GM23338 (cell line): ENCODE measurements around the gene AQP5. TPM values are rescaled to one million over a fixed set of nuclear protein-coding genes. Genes with fewer than 3 reads are reported as not detected.

Experiments used
- ATAC-seq: fragments of 200-7000 bp; cut with Tn5 transposase; 3 replicates; pipeline ENCODE4 v1.9.1; 2020
- DNase-seq: peaks from one replicate; pipeline ENCODE4 v3.0.0-alpha.2; 2015; ENCODE audit warnings: low spot score
- H2AFZ ChIP-seq: fragments of 200-600 bp; sonication (generic); 2 replicates; pipeline ENCODE4 v1.8.0; 2016; ENCODE audit warnings: antibody characterized with exemption, mild to moderate bottlenecking, moderate library complexity
- H3F3A ChIP-seq: fragments of 200-600 bp; sonication (generic); replicated peaks from 2 replicates; pipeline ENCODE4 v1.8.0; 2017; ENCODE audit warnings: antibody characterized with exemption, mixed run types, low read depth
- H3K27ac ChIP-seq: fragments of 200-600 bp; sonication (generic); 2 replicates; pipeline ENCODE4 v1.6.1; 2016; ENCODE audit warnings: low read depth
- H3K27me3 ChIP-seq: fragments of 200-600 bp; sonication (generic); 2 replicates; pipeline ENCODE4 v1.8.0; 2016; ENCODE audit warnings: mild to moderate bottlenecking, mixed run types, moderate library complexity; ENCODE audit not compliant: insufficient read depth
- H3K36me3 ChIP-seq: fragments of 200-600 bp; sonication (generic); 2 replicates; pipeline ENCODE4 v1.8.0; 2016; ENCODE audit warnings: mild to moderate bottlenecking; ENCODE audit not compliant: insufficient read depth
- H3K4me1 ChIP-seq: fragments of 200-600 bp; sonication (generic); 2 replicates; pipeline ENCODE4 v1.8.0; 2016; ENCODE audit warnings: mild to moderate bottlenecking, moderate library complexity; ENCODE audit not compliant: insufficient read depth
- H3K4me2 ChIP-seq: fragments of 200-600 bp; sonication (generic); 2 replicates; pipeline ENCODE4 v1.7.1; 2017; ENCODE audit warnings: mixed run types
- H3K4me3 ChIP-seq: fragments of 200-600 bp; sonication (generic); 2 replicates; pipeline ENCODE4 v1.6.1; 2016; ENCODE audit warnings: mixed run types
- H3K79me2 ChIP-seq: fragments of 200-600 bp; sonication (generic); replicated peaks from 2 replicates; pipeline ENCODE4 v1.8.0; 2017; ENCODE audit warnings: mild to moderate bottlenecking; ENCODE audit not compliant: insufficient read depth
- H3K9me2 ChIP-seq: fragments of 200-600 bp; sonication (generic); 2 replicates; pipeline ENCODE4 v1.8.0; 2017; ENCODE audit not compliant: insufficient read depth
- H4K20me1 ChIP-seq: fragments of 200-600 bp; sonication (generic); replicated peaks from 2 replicates; pipeline ENCODE4 v1.8.0; 2017; ENCODE audit warnings: mild to moderate bottlenecking; ENCODE audit not compliant: insufficient read depth
- H3K27ac Mint-ChIP-seq: 2 replicates; pipeline ENCODE4 v1.8.0; 2020; ENCODE audit warnings: inconsistent platforms, mild to moderate bottlenecking, moderate library complexity, mixed read lengths
- H3K27me3 Mint-ChIP-seq: 3 replicates; pipeline ENCODE4 v1.8.0; 2022; ENCODE audit warnings: low read depth, mild to moderate bottlenecking, moderate library complexity, mixed read lengths, inconsistent platforms; ENCODE audit not compliant: insufficient read depth, poor library complexity
- H3K36me3 Mint-ChIP-seq: 3 replicates; pipeline ENCODE4 v1.8.0; 2021; ENCODE audit warnings: low read depth, mild to moderate bottlenecking, inconsistent platforms, moderate library complexity, mixed read lengths
- H3K4me1 Mint-ChIP-seq: 3 replicates; pipeline ENCODE4 v1.8.0; 2020; ENCODE audit warnings: mild to moderate bottlenecking, inconsistent platforms, mixed read lengths
- H3K4me3 Mint-ChIP-seq: 3 replicates; pipeline ENCODE4 v1.8.0; 2021; ENCODE audit warnings: moderate library complexity, mild to moderate bottlenecking, inconsistent platforms, mixed read lengths
- H3K9me3 Mint-ChIP-seq: 3 replicates; pipeline ENCODE4 v1.8.0; 2020; ENCODE audit warnings: moderate library complexity, mild to moderate bottlenecking, inconsistent platforms, mixed read lengths
- EZH2 ChIP-seq: fragments of 200-600 bp; sonication (generic); IDR thresholded peaks from one replicate; pipeline ENCODE4 v1.8.0; 2017; ENCODE audit warnings: antibody characterized with exemption, mild to moderate bottlenecking, low read depth; ENCODE audit not compliant: unreplicated experiment
- JUNB ChIP-seq: IDR thresholded peaks from one replicate; pipeline ENCODE4 v1.6.1; 2016; ENCODE audit warnings: antibody characterized with exemption; ENCODE audit not compliant: unreplicated experiment
- POLR2AphosphoS5 ChIP-seq: IDR thresholded peaks from 2 replicates; pipeline ENCODE4 v1.6.1; 2016; ENCODE audit warnings: antibody characterized with exemption, low read depth
- STAT1 ChIP-seq: IDR thresholded peaks from one replicate; pipeline ENCODE4 v1.6.1; 2016; ENCODE audit warnings: antibody characterized with exemption; ENCODE audit not compliant: unreplicated experiment
- ZNF114 ChIP-seq: fragments of 250-450 bp; sonication (Bioruptor Pico); IDR thresholded peaks from 2 replicates; pipeline ENCODE4 v1.5.0; 2020; ENCODE audit warnings: mild to moderate bottlenecking, moderate library complexity
- ZNF462 ChIP-seq: fragments of 250-450 bp; sonication (Bioruptor Pico); IDR thresholded peaks from 2 replicates; pipeline ENCODE4 v1.5.0; 2020; ENCODE audit warnings: mild to moderate bottlenecking, moderate library complexity
- polyA plus RNA-seq: library from polyadenylated mRNA; unstranded; fragments of >200 nt; fragmentation: Nextera tagmentation; extraction: Ambion mirVana; gene quantifications from 2 replicates; pipeline ENCODE4 v1.2.1, GENCODE V29; 2016
- total RNA-seq: library from RNA; depleted of rRNA; stranded (reverse); fragments of >200 nt; shearing (Covaris generic); gene quantifications from 2 replicates; pipeline ENCODE4 v1.2.3, GENCODE V29; 2014
- TF ChIP-seq, protein P1 (sequence below): IDR thresholded peaks from one replicate; pipeline ENCODE4 v1.6.1; 2018; ENCODE audit warnings: antibody characterized with exemption; ENCODE audit not compliant: unreplicated experiment
- TF ChIP-seq, protein P2 (sequence below): IDR thresholded peaks from 2 replicates; pipeline ENCODE4 v1.6.1; 2016; ENCODE audit warnings: antibody characterized with exemption
- TF ChIP-seq, protein P3 (sequence below), 2 experiments: fragments of 200-600 bp in 1 of 2; sonication (generic) in 1 of 2; conservative IDR thresholded peaks; 2 replicates each; pipeline versions ENCODE4 v1.5.1 to v1.6.1; 2016 to 2017; ENCODE audit warnings: antibody characterized with exemption in 2 of 2, low read depth in 2 of 2, mild to moderate bottlenecking in 2 of 2, moderate library complexity in 1 of 2

Gene AQP5
- total and polyA plus RNA-seq, 2 experiments from 2014 or later: 1.3 to 2.2 TPM

GRCh38 chr12:49979016-49979586 lies 17.4 kb downstream of the AQP5 start:
- ATAC-seq (no peak; the same call in 2 of the 3 replicates), DNase-seq (no peak)
- Mint-ChIP-seq H3K4me3 (no peak overlapping the region), H3K27ac (no peak overlapping the region), H3K9me3 (no peaks in the 10 kb centered on the region), H3K36me3 (no peaks in the 10 kb centered on the region), H3K4me1 (peaks cover 30% of the 10 kb centered on the region), H3K27me3 (peaks cover 7% of the 10 kb centered on the region)
- Histone ChIP-seq H4K20me1 (no peaks in the 10 kb centered on the region), H3K9me2 (no peaks in the 10 kb centered on the region), H3K79me2 (no peaks in the 10 kb centered on the region), H3K4me2 (no peak overlapping the region), H2AFZ (no peak overlapping the region), H3K4me3 (no peak overlapping the region), H3K27me3 (no peaks in the 10 kb centered on the region), H3F3A (no peaks in the 10 kb centered on the region), H3K27ac (no peak overlapping the region), H3K36me3 (no peaks in the 10 kb centered on the region), H3K4me1 (peaks cover 13% of the 10 kb centered on the region)
- TF ChIP-seq JUNB: no peak

DNA sequence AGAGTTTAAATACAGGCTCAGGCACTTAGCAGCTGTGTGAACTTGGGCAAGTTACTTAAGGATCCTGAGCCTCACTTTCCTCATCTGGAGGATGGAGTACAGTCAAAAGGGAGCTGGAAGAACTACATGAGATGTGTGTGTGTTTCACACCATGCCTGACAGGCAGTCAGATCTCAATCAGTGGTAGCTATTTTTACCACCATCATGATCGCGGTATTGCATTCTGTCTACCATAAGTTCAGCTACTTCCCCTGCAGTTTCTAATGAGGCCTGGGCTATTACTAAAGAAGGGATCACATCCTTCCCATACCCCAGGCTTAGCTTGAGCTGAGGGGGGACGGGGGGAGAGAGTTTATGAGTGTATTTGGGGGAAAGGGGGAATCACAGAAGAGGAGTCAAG lies 18.1 kb downstream of the AQP5 start:
- Histone ChIP-seq H2AFZ (no peak overlapping the region), H4K20me1 (no peaks in the 10 kb centered on the region; the same call in 1 of the 2 replicates), H3K4me2 (no peak overlapping the region), H3K79me2 (no peaks in the 10 kb centered on the region), H3K27me3 (no peaks in the 10 kb centered on the region), H3K27ac (no peak overlapping the region), H3F3A (no peaks in the 10 kb centered on the region; the same call in 1 of the 2 replicates), H3K9me2 (no peaks in the 10 kb centered on the region), H3K4me1 (peaks cover 15% of the 10 kb centered on the region), H3K36me3 (no peaks in the 10 kb centered on the region), H3K4me3 (no peak overlapping the region)
- no peaks in the 10 kb centered on the region for H3K36me3 Mint-ChIP-seq
- H3K4me3 Mint-ChIP-seq: no peak overlapping the region
- no peaks in the 10 kb centered on the region for H3K9me3 Mint-ChIP-seq
- ATAC-seq (no peak), DNase-seq (no peak)
- peaks cover 35% of the 10 kb centered on the region for H3K4me1 Mint-ChIP-seq
- peaks cover 7% of the 10 kb centered on the region for H3K27me3 Mint-ChIP-seq
- H3K27ac Mint-ChIP-seq: no peak overlapping the region
- TF ChIP-seq, protein P1, sequence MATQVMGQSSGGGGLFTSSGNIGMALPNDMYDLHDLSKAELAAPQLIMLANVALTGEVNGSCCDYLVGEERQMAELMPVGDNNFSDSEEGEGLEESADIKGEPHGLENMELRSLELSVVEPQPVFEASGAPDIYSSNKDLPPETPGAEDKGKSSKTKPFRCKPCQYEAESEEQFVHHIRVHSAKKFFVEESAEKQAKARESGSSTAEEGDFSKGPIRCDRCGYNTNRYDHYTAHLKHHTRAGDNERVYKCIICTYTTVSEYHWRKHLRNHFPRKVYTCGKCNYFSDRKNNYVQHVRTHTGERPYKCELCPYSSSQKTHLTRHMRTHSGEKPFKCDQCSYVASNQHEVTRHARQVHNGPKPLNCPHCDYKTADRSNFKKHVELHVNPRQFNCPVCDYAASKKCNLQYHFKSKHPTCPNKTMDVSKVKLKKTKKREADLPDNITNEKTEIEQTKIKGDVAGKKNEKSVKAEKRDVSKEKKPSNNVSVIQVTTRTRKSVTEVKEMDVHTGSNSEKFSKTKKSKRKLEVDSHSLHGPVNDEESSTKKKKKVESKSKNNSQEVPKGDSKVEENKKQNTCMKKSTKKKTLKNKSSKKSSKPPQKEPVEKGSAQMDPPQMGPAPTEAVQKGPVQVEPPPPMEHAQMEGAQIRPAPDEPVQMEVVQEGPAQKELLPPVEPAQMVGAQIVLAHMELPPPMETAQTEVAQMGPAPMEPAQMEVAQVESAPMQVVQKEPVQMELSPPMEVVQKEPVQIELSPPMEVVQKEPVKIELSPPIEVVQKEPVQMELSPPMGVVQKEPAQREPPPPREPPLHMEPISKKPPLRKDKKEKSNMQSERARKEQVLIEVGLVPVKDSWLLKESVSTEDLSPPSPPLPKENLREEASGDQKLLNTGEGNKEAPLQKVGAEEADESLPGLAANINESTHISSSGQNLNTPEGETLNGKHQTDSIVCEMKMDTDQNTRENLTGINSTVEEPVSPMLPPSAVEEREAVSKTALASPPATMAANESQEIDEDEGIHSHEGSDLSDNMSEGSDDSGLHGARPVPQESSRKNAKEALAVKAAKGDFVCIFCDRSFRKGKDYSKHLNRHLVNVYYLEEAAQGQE: no peak
- TF ChIP-seq EZH2 (no peak), POLR2AphosphoS5 (no peak), ZNF114 (CRISPR knock-in tag) (no peak), ZNF462 (CRISPR knock-in tag) (no peak), STAT1 (no peak)
- TF ChIP-seq, protein P2, sequence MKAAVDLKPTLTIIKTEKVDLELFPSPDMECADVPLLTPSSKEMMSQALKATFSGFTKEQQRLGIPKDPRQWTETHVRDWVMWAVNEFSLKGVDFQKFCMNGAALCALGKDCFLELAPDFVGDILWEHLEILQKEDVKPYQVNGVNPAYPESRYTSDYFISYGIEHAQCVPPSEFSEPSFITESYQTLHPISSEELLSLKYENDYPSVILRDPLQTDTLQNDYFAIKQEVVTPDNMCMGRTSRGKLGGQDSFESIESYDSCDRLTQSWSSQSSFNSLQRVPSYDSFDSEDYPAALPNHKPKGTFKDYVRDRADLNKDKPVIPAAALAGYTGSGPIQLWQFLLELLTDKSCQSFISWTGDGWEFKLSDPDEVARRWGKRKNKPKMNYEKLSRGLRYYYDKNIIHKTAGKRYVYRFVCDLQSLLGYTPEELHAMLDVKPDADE: no peak
- TF ChIP-seq, protein P3, sequence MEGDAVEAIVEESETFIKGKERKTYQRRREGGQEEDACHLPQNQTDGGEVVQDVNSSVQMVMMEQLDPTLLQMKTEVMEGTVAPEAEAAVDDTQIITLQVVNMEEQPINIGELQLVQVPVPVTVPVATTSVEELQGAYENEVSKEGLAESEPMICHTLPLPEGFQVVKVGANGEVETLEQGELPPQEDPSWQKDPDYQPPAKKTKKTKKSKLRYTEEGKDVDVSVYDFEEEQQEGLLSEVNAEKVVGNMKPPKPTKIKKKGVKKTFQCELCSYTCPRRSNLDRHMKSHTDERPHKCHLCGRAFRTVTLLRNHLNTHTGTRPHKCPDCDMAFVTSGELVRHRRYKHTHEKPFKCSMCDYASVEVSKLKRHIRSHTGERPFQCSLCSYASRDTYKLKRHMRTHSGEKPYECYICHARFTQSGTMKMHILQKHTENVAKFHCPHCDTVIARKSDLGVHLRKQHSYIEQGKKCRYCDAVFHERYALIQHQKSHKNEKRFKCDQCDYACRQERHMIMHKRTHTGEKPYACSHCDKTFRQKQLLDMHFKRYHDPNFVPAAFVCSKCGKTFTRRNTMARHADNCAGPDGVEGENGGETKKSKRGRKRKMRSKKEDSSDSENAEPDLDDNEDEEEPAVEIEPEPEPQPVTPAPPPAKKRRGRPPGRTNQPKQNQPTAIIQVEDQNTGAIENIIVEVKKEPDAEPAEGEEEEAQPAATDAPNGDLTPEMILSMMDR (conservative IDR thresholded peaks at IDR 0.05; ENCODE audit: low read depth in 2 of 2): no peak
